Endodermal cell (in vitro differentiated cells): ENCODE results near the gene GSAP. TPM values are rescaled to one million over a fixed set of nuclear protein-coding genes. Genes with fewer than 3 reads are reported as not detected.
"Not testable (repeated sequence)": the region's sequence is repeated elsewhere in the genome, so short reads cannot be mapped to it uniquely, and the experiment has no call there.

Source experiments
- DNase-seq: peaks from one replicate; pipeline ENCODE4 v3.0.0-alpha.2; 2017
- H3K27ac ChIP-seq: 2 replicates; pipeline ENCODE4 v1.5.1; 2013; ENCODE audit warnings: mild to moderate bottlenecking, low read depth, low read length, moderate library complexity
- H3K27me3 ChIP-seq: 2 replicates; pipeline ENCODE4 v1.6.1; 2013; ENCODE audit warnings: mild to moderate bottlenecking, low read length, moderate library complexity; ENCODE audit not compliant: insufficient read depth, control insufficient read depth, poor library complexity, severe bottlenecking
- H3K36me3 ChIP-seq: 2 replicates; pipeline ENCODE4 v1.7.0; 2013; ENCODE audit warnings: mild to moderate bottlenecking, low read length, moderate library complexity; ENCODE audit not compliant: control insufficient read depth, insufficient read depth
- H3K4me1 ChIP-seq: one replicate; pipeline ENCODE4 v1.7.0; 2013; ENCODE audit warnings: low read length; ENCODE audit not compliant: control insufficient read depth, insufficient read depth
- H3K4me3 ChIP-seq: 2 replicates; pipeline ENCODE4 v1.5.1; 2013; ENCODE audit warnings: mild to moderate bottlenecking, low read length, moderate library complexity
- H3K9ac ChIP-seq: 2 replicates; pipeline ENCODE4 v1.6.1; 2013; ENCODE audit warnings: mild to moderate bottlenecking, low read length, moderate library complexity; ENCODE audit not compliant: poor library complexity, severe bottlenecking; ENCODE audit errors: extremely low read depth
- H3K9me3 ChIP-seq: 2 replicates; pipeline ENCODE4 v1.6.1; 2013; ENCODE audit warnings: mild to moderate bottlenecking, low read length, moderate library complexity; ENCODE audit not compliant: control insufficient read depth
- H3K27ac Mint-ChIP-seq: 2 replicates; pipeline ENCODE4 v1.8.0; 2020; ENCODE audit warnings: mixed read lengths
- H3K27me3 Mint-ChIP-seq: 2 replicates; pipeline ENCODE4 v1.8.0; 2021; ENCODE audit warnings: mild to moderate bottlenecking, mixed read lengths; ENCODE audit not compliant: insufficient read depth
- H3K36me3 Mint-ChIP-seq: 2 replicates; pipeline ENCODE4 v1.8.0; 2020; ENCODE audit warnings: low read depth, mixed read lengths
- H3K4me1 Mint-ChIP-seq: 2 replicates; pipeline ENCODE4 v1.8.0; 2020; ENCODE audit warnings: mixed read lengths
- H3K4me3 Mint-ChIP-seq: 2 replicates; pipeline ENCODE4 v1.8.0; 2020; ENCODE audit warnings: mild to moderate bottlenecking, moderate library complexity, mixed read lengths
- H3K9me3 Mint-ChIP-seq: 2 replicates; pipeline ENCODE4 v1.8.0; 2020; ENCODE audit warnings: mild to moderate bottlenecking, mixed read lengths
- WGBS, 2 experiments: methylation state at CpG; one replicate each; pipeline versions ENCODE4 v1.1.5 to v1.1.7; 2013; ENCODE audit warnings: missing lambda C conversion rate in 2 of 2, mixed read lengths in 1 of 2; ENCODE audit not compliant: insufficient coverage in 1 of 2, insufficient read length in 1 of 2; 5-methylcytosine and 5-hydroxymethylcytosine counted together
- total RNA-seq, 2 donors: library from RNA; stranded (reverse); fragmentation: NEBNext Ultra II Directional in 1 of 2; extraction: Animal tissue kit (Norgen Biotek cat#: 25700) in 1 of 2; gene quantifications; 2 replicates in 1 of 2; 3 replicates in 1 of 2; pipeline ENCODE4 v1.2.1, GENCODE V29; 2021
- TF ChIP-seq, protein P1 (sequence below): fragments of 200-600 bp; sonication (generic); conservative IDR thresholded peaks from 2 replicates; pipeline ENCODE4 v1.5.0; 2021; ENCODE audit warnings: antibody characterized with exemption, mild to moderate bottlenecking

The GSAP gene
- total RNA-seq, 2 donors from 2014 or later, result 0.82 to 0.90 TPM

DNA sequence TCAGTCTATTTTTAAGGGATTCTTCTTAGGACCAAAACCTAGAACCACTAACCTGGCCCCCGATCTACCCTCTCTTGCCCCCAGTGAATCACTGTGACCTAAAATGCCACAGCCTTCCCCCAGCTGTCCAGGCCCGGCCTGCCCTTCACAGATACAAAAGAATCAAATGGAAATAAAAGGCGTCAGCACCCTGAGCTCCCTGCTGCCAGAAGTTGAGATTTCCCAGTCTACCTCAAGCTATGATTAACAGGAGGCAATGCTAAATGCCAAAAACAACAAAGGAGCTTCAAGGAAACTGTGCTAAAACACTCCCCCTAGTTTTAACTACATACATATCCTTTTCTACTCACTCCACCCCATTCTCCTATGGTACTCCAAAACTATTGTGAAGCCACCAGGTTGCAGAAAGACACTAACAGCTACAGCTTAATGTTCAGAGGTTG lies 67.8 kb downstream of the GSAP start:
- Mint-ChIP-seq H3K27me3 (no peaks in the 10 kb centered on the region), H3K4me1 (peaks cover 27% of the 10 kb centered on the region), H3K9me3 (no peaks in the 10 kb centered on the region), H3K27ac (peak overlapping the region; percentile 64), H3K36me3 (no peaks in the 10 kb centered on the region), H3K4me3 (no peak overlapping the region)
- Histone ChIP-seq H3K27ac (no peak overlapping the region), H3K4me1 (no peaks in the 10 kb centered on the region), H3K36me3 (no peaks in the 10 kb centered on the region), H3K9me3 (no peaks in the 10 kb centered on the region), H3K4me3 (no peak overlapping the region), H3K9ac (no peak overlapping the region), H3K27me3 (no peaks in the 10 kb centered on the region)
- DNase-seq, result peak; percentile 60
- TF ChIP-seq, protein P1, sequence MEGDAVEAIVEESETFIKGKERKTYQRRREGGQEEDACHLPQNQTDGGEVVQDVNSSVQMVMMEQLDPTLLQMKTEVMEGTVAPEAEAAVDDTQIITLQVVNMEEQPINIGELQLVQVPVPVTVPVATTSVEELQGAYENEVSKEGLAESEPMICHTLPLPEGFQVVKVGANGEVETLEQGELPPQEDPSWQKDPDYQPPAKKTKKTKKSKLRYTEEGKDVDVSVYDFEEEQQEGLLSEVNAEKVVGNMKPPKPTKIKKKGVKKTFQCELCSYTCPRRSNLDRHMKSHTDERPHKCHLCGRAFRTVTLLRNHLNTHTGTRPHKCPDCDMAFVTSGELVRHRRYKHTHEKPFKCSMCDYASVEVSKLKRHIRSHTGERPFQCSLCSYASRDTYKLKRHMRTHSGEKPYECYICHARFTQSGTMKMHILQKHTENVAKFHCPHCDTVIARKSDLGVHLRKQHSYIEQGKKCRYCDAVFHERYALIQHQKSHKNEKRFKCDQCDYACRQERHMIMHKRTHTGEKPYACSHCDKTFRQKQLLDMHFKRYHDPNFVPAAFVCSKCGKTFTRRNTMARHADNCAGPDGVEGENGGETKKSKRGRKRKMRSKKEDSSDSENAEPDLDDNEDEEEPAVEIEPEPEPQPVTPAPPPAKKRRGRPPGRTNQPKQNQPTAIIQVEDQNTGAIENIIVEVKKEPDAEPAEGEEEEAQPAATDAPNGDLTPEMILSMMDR, result no peak
- WGBS, 2 experiments, result 69 to 78% methylated on average over 1 to 3 of the region's 3 CpGs

DNA sequence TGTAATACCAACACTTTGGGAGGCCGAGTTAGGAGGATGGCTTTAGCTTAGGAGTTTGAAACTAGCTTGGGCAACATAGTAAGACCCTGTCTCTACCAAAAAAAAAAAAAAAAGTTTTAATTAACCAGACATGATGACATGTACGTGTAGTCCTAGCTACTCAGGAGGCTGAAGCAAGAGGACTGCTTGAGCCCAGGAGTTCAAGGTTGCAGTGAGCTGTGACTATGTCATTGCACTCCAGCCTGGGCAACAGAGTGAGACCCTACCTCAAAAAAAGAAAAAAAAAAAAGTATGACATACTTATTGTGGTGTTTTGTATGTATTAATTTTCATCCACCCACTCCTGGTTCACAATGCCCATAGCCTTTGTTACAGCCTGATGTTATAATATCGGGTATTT lies 69.7 kb downstream of the GSAP start:
- H3K9me3 Mint-ChIP-seq, result no peaks in the 10 kb centered on the region
- H3K9ac ChIP-seq, result no peak overlapping the region
- no peaks in the 10 kb centered on the region for H3K36me3 ChIP-seq
- 95 to 100% methylated on average over 2 to 3 of the region's 3 CpGs for WGBS, 2 experiments
- no peaks in the 10 kb centered on the region for H3K4me1 ChIP-seq
- TF ChIP-seq, protein P1, result no peak
- H3K9me3 ChIP-seq, result no peaks in the 10 kb centered on the region
- no peak overlapping the region for H3K4me3 Mint-ChIP-seq
- no peak overlapping the region for H3K4me3 ChIP-seq
- H3K27me3 Mint-ChIP-seq, result no peaks in the 10 kb centered on the region
- H3K36me3 Mint-ChIP-seq, result no peaks in the 10 kb centered on the region
- no peaks in the 10 kb centered on the region for H3K27me3 ChIP-seq
- H3K27ac Mint-ChIP-seq, result no peak overlapping the region
- no peak for DNase-seq
- H3K4me1 Mint-ChIP-seq, result peaks cover 19% of the 10 kb centered on the region
- H3K27ac ChIP-seq, result no peak overlapping the region

DNA sequence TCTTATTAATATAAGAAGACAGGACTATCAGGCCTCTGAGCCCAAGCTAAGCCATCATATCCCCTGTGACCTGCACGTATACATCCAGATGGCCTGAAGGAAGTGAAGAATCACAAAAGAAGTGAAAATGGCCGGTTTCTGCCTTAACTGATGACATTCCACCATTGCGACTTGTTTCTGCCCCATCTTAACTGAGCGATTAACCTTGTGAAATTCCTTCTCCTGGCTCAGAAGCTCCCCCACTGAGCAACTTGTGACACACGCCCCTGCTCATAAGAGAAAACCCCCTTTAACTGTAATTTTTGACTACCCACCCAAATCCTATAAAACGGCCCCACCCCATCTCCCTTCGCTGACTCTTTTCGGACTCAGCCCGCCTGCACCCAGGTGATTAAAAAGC lies 70.7 kb downstream of the GSAP start:
- not testable (repeated sequence) for H3K4me3 Mint-ChIP-seq, H3K9ac ChIP-seq, H3K4me1 ChIP-seq, H3K9me3 ChIP-seq, H3K27me3 ChIP-seq, H3K27me3 Mint-ChIP-seq, H3K27ac ChIP-seq, H3K27ac Mint-ChIP-seq, H3K36me3 Mint-ChIP-seq, H3K36me3 ChIP-seq, H3K9me3 Mint-ChIP-seq, H3K4me3 ChIP-seq
- DNase-seq, result peak; percentile 76
- WGBS, 2 experiments, result 72 to 82% methylated on average over 7 to 9 of the region's 9 CpGs
- peaks cover 17% of the 10 kb centered on the region for H3K4me1 Mint-ChIP-seq

DNA sequence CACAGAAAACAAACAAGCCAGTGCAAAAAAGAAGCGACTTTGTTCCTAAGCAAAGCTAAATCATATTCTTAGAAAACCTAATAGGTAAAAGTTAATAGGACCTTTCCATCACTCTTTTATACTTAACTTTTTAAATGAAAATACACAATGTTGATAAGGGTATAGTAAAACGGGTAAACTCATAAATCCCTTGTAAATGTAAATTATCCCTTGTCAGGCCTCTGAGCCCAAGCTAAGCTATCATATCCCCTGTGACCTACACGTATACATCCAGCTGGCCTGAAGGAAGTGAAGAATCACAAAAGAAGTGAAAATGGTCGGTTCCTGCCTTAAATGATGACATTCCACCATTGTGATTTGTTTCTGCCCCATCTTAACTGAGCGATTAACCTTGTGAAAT lies 76.4 kb downstream of the GSAP start:
- Mint-ChIP-seq H3K9me3 (peaks cover 4% of the 10 kb centered on the region), H3K27me3 (no peaks in the 10 kb centered on the region), H3K36me3 (peaks cover 5% of the 10 kb centered on the region), H3K27ac (no peak overlapping the region), H3K4me1 (peaks cover 14% of the 10 kb centered on the region), H3K4me3 (no peak overlapping the region)
- whole genome bisulfite sequencing, 2 experiments, result 83 to 90% methylated on average over 2 to 5 of the region's 5 CpGs
- Histone ChIP-seq H3K9me3 (peaks cover 23% of the 10 kb centered on the region), H3K36me3 (no peaks in the 10 kb centered on the region), H3K9ac (no peak overlapping the region), H3K27me3 (no peaks in the 10 kb centered on the region), H3K4me1 (no peaks in the 10 kb centered on the region), H3K4me3 (no peak overlapping the region), H3K27ac (no peak overlapping the region)
- TF ChIP-seq, protein P1, result no peak
- DNase-seq, result no peak
